ENCODE data around the gene GPER1. TPM values are rescaled to one million over a fixed set of nuclear protein-coding genes. Genes with fewer than 3 reads are reported as not detected.

Gene GPER1
- total RNA-seq, 1 experiment from 2014 or later: 0.28 TPM

- Mint-ChIP-seq H3K27ac (ENCODE audit: low read depth, unreplicated experiment) (no peak overlapping the region), H3K36me3 (ENCODE audit: insufficient read depth, unreplicated experiment) (peaks cover 29% of the 10 kb centered on the region), H3K4me3 (ENCODE audit: unreplicated experiment) (no peak overlapping the region), H3K9me3 (ENCODE audit: unreplicated experiment) (peaks cover 6% of the 10 kb centered on the region), H3K27me3 (ENCODE audit: insufficient read depth, unreplicated experiment) (no peaks in the 10 kb centered on the region), H3K4me1 (ENCODE audit: insufficient read depth, unreplicated experiment) (no peaks in the 10 kb centered on the region)
- ChIA-PET CTCF (no interaction called here), POLR2A (no interaction called here)
- TF ChIP-seq, protein P1, sequence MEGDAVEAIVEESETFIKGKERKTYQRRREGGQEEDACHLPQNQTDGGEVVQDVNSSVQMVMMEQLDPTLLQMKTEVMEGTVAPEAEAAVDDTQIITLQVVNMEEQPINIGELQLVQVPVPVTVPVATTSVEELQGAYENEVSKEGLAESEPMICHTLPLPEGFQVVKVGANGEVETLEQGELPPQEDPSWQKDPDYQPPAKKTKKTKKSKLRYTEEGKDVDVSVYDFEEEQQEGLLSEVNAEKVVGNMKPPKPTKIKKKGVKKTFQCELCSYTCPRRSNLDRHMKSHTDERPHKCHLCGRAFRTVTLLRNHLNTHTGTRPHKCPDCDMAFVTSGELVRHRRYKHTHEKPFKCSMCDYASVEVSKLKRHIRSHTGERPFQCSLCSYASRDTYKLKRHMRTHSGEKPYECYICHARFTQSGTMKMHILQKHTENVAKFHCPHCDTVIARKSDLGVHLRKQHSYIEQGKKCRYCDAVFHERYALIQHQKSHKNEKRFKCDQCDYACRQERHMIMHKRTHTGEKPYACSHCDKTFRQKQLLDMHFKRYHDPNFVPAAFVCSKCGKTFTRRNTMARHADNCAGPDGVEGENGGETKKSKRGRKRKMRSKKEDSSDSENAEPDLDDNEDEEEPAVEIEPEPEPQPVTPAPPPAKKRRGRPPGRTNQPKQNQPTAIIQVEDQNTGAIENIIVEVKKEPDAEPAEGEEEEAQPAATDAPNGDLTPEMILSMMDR (IDR thresholded peaks at IDR 0.05; ENCODE audit: unreplicated experiment): no peak
- no TSS peak for BruUV-seq (replicated peaks)
- intact Hi-C loops (cut with micrococcal nuclease): no loop called here
- DNase-seq (ENCODE audit: unreplicated experiment): no peak
Observed at GRCh38 chr7:1127001-1127400, 39.1 kb downstream of the GPER1 start.

- no peak for DNase-seq (ENCODE audit: unreplicated experiment)
- no peaks in the 10 kb centered on the region for H3K27me3 Mint-ChIP-seq (ENCODE audit: insufficient read depth, unreplicated experiment)
- H3K36me3 Mint-ChIP-seq (ENCODE audit: insufficient read depth, unreplicated experiment): peaks cover 28% of the 10 kb centered on the region
- TF ChIP-seq, protein P1 (IDR thresholded peaks at IDR 0.05; ENCODE audit: unreplicated experiment): no peak
- BruUV-seq (replicated peaks): no TSS peak
- ChIA-PET POLR2A (interaction anchor here (1.0 kb wide), 1 partner anchor 31 kb away, joined by 3 read pairs; the partner anchor contains the start of gene ZFAND2A), CTCF (no interaction called here)
- intact Hi-C loops (cut with micrococcal nuclease): no loop called here
- H3K9me3 Mint-ChIP-seq (ENCODE audit: unreplicated experiment): peaks cover 6% of the 10 kb centered on the region
- H3K4me3 Mint-ChIP-seq (ENCODE audit: unreplicated experiment): no peak overlapping the region
- no peaks in the 10 kb centered on the region for H3K4me1 Mint-ChIP-seq (ENCODE audit: insufficient read depth, unreplicated experiment)
- H3K27ac Mint-ChIP-seq (ENCODE audit: low read depth, unreplicated experiment): no peak overlapping the region
Observed at GRCh38 chr7:1129431-1129830, 41.5 kb downstream of the GPER1 start.

GRCh38 chr7:1130021-1130990 is 42.4 kb downstream of the GPER1 start:
- BruUV-seq (replicated peaks): no TSS peak
- Mint-ChIP-seq H3K4me3 (ENCODE audit: unreplicated experiment) (no peak overlapping the region), H3K27ac (ENCODE audit: low read depth, unreplicated experiment) (no peak overlapping the region), H3K36me3 (ENCODE audit: insufficient read depth, unreplicated experiment) (peaks cover 28% of the 10 kb centered on the region), H3K27me3 (ENCODE audit: insufficient read depth, unreplicated experiment) (no peaks in the 10 kb centered on the region), H3K4me1 (ENCODE audit: insufficient read depth, unreplicated experiment) (no peaks in the 10 kb centered on the region), H3K9me3 (ENCODE audit: unreplicated experiment) (peaks cover 6% of the 10 kb centered on the region)
- intact Hi-C loops (cut with micrococcal nuclease): no loop called here
- ChIA-PET POLR2A (interaction anchor here (1.0 kb wide), 1 partner anchor 30 kb away, joined by 3 read pairs; the partner anchor contains the start of gene ZFAND2A), CTCF (interaction anchor here (0.5 kb wide), 1 partner anchor 205 kb away, joined by 3 read pairs; no protein-coding TSS in a partner anchor)
- no peak for DNase-seq (ENCODE audit: unreplicated experiment)
- TF ChIP-seq, protein P1 (IDR thresholded peaks at IDR 0.05; ENCODE audit: unreplicated experiment): no peak

DNA sequence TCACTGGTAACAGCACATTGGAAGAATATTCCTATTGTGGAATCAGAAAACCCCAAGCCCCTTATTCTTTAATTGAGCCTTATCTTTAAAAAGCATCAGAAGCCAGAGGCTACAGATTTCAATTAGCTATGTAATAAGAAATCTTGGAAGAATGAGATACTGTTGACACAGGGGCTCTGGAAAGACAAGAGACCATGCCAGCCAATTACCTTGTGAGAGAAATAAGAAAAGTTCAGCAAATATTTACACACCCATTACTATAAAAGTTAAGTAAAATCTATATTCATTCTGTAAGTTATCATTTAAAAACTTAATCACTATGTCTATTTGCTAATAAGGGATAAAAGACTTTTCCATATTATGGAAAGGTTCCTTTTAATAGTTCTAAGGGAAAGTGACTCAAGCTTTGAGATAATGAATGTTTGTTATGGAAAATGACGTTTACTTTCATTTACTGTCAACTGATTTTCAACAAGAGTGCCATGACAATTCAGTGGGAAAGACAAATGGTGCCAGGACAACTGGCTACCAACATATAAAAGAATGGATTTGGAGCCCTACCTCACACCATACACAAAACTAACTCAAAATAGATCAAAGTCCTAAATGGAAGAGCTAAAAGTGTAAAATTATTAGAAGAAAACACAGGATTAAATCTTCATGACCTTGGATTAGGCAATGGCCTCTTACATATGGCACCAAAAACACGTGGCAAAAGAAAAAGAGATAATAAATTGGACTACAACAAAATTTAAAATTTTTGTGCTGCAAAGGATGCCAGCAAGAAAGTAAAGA is 43.8 kb downstream of the GPER1 start:
- H3K4me1 Mint-ChIP-seq (ENCODE audit: insufficient read depth, unreplicated experiment): peaks cover 3% of the 10 kb centered on the region
- CTCF ChIA-PET: interaction anchor here (1.1 kb wide), 1 partner anchor 45 kb away, joined by 3 read pairs; no protein-coding TSS in a partner anchor
- POLR2A ChIA-PET: no interaction called here
- peaks cover 20% of the 10 kb centered on the region for H3K36me3 Mint-ChIP-seq (ENCODE audit: insufficient read depth, unreplicated experiment)
- TF ChIP-seq, protein P1 (IDR thresholded peaks at IDR 0.05; ENCODE audit: unreplicated experiment): no peak
- no peak overlapping the region for H3K4me3 Mint-ChIP-seq (ENCODE audit: unreplicated experiment)
- no TSS peak for BruUV-seq (replicated peaks)
- H3K27ac Mint-ChIP-seq (ENCODE audit: low read depth, unreplicated experiment): no peak overlapping the region
- peaks cover 6% of the 10 kb centered on the region for H3K9me3 Mint-ChIP-seq (ENCODE audit: unreplicated experiment)
- intact Hi-C loops (cut with micrococcal nuclease): no loop called here
- no peak for DNase-seq (ENCODE audit: unreplicated experiment)
- H3K27me3 Mint-ChIP-seq (ENCODE audit: insufficient read depth, unreplicated experiment): no peaks in the 10 kb centered on the region

Data from MCF 10A (cell line).